Occipital lobe (tissue), 2 donors: ENCODE data around the gene KCNAB2. TPM values are rescaled to one million over a fixed set of nuclear protein-coding genes. Genes with fewer than 3 reads are reported as not detected.

Source experiments
- DNase-seq: peaks from one replicate; lab custom pipeline; 2025; lab: John Stamatoyannopoulos, UW
- total RNA-seq: library from RNA; depleted of rRNA; stranded (reverse); fragments of >200 nt; gene quantifications from one replicate; pipeline ENCODE4 v1.2.3, GENCODE V29; 2014

KCNAB2 gene
- total RNA-seq, 1 donor from 2014 or later = 5.1 TPM

DNA sequence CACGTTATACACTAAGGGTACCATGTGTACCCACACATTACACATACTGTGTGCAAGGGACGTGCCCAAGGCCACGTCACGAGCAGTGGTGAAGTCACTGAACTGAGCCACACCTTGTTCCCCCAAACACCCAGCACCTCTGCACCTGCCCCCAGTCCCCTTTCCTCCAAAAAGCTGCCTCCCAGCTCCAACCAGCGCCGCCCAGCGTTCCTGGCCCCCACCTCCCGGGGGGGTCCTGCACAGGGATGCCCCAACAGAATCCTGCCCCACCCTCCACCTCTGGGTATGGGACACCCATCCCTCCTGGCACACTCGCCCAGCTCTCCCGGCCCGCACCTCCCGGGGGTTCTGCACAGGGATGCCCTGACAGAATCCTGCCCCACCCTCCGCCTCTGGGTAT, 80.3 kb downstream of the KCNAB2 start:
- no peak for DNase-seq

DNA sequence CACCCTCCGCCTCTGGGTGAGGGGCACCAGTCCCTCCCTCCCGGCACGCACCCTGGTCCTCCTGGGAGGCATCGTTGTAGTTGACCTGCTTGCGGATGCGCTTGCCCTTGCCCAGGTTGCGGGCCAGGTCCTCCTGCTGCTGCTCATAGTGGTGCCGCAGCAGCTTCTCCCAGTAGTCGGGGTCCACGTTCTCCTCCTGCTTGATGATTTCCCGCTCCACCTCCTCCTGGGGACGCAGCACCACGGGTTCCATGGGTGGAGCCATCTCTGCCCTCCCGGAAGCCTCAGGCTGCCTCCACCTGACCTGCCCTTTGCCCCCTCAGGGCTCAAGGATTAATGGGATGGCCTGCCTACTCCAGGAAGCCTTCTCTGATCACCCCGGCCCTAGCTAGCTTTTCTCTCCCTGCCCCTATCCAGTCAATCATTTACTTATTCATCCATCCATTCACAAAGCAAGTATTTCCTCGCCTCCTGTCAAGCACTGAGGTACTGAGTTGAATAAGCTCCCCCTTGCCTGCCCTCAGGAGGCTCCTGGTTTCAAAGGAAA, 80.9 kb downstream of the KCNAB2 start:
- DNase-seq = no peak

DNA sequence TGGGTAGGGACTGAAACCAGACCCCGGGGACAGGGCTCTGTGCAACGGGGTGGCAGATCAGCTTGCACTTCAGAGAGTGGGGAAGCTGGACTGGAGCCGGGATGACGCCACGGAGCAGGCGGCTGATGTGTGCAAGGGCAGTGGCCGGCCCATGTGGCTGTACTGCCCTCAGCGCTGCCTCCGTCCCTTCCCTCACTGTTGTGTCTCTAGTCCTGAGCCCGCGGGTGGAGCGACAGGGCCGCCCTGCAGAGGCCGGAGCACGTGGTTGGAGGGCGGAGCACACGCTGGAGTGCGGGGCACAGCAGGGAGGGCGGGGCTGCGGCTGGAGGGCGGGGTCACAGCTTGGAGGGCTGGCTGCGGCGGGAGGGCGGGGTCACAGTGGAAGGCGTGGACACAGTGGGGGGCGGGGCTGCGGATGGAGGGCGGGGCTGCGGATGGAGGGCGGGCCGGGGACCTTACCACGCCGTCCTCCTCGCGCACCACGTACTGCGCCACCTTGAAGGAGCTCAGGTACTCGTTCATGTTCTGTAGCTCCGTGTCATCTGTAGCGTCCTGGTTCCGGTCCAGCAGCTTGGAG, 82.0 kb downstream of the KCNAB2 start:
- peak; percentile 40 for DNase-seq

DNA sequence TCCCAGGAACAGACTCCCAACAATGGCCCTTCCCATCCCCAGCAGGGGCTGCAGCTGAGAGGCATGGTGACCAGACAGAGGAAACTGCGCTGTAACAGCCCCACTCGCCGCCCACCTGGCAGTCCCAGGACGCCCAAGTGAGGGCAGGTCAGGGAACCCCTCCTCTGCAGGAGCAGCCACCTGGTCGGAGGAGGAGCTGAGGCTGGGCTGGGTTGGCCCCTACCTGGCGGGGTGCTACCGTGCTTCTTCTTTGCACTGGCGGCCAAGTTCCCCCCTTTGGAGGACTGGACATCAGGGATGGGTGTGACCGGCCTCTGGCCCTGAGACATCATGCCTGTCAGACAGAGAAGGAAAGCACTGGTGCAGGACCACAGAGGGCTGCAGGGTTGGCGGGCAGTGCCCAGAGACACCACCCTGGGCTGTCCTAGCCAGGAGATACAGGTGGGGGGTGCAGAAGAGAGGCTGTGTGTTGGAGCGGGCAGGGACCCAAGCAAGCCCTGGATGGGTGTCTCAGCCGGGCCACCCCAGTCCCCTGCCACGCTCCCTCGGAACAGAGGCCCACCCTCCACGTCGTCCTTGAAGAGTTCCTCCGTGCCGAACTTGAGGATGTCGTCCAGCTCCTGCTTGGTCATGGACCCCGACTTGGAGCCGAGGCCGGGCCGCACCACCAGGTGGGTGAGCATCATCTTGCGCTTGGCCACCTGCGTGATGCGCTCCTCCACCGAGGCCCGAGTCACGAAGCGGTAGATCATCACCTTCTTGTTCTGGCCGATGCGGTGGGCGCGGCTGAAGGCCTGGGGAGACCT, 82.8 kb downstream of the KCNAB2 start:
- no peak for DNase-seq

DNA sequence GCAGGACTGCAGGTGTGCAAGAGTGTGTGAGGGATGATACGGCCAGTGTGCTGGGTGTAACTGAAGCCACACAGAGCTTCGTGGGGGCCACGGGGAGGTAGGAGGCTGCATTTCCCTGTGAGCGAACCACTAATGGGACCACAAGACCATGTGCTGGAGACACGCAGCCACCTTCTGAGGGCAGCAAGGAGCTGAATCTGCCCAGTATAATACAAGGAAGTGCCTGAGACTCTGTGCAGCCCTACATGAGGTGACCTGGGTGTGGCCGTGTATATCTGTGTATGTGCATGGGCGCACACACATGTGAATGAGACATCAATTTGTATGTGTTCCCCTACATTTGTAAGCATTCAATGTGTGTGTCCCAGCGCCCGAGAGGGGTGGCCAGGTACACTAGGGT, 83.6 kb downstream of the KCNAB2 start:
- no peak for DNase-seq

DNA sequence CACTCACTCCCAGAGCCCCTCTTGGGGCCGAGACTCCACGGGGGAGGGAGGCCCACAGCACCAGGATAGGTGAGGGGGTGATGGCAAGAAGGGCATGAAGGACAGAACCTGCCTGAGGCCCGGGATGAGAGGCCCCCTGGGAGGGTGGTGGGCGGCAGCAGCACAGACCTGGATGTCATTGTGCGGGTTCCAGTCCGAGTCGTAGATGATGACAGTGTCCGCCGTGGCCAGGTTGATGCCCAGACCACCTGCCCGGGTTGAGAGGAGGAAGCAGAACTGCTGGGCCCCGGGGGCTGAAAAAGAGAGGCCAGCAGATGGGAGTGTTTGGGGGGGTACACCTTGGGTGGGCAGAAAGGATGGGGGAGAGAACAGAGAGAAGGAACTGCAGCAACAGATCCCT, 84.3 kb downstream of the KCNAB2 start:
- DNase-seq = no peak

DNA sequence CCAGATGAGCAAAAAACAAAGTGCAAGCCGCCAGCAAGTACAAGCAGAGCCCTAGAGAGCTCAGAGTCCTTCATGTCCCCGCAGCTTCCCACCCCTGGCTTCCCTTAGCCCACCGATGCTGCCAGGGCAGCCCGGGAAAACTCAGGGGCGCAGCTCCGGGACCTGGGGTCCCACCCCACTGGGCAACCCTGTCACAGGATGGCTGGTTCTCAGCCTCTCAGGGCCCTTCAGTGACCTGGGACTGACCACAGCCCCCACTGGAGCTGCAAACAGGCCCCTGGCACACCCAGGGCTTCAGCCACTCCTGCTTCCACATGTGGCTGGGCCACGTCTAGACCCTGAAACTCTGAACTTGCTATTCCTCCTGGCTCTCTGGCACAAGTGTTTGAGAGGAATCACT, 84.9 kb downstream of the KCNAB2 start:
- no peak for DNase-seq

DNA sequence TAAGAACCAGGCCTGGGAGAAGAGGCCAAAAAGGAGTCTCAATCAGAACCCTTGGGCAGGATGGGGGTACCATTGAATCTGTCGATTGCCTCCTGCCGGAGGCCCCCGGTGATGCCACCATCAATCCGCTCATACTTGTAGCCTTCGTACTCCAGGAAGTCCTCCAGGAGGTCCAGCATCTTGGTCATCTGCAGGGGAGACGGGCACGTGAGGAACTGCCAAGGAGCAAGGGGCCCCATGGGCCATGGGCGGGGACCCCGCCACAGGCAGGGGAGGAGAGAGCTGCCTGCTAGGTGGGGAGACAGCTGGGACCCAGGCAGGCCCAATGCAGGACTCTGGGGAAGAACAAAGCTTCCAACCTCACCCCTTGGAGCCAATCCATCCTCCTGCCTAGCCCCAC, 85.9 kb downstream of the KCNAB2 start:
- DNase-seq = no peak

DNA sequence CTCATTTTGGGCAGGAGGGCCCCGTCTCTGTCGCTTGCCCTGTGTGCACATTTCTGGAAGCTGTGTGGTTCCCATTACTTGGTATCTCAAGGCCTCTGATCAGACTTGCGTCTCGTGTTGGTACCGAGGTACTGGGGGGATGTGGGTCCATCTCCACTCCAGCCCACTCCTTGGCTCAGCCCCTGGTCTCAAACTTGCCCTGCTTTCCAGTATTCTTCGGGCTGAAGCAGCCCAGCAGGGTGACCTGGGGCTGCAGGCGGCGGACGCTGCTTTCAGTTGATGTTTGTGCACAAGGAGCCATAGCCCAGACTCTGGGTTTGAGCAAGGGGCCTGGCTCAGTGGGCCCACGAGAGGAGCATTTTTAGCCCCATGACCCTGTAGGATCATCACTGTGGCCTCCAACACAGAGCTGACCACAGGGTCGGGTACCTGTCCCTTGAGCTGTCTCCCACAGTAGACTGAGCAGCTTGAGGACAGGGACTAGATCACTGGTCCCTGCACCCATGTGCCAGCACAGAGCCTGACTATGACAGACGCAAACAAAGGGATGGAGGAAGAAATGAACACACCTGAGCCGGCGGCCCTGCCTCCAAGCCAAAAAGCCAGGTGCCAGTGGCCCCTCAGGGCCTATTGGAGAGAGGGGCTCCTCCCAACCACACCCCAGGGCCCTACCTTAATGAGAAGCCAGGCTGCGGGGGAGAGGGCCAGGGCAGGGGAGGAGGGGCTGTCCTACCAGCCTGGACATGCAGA, 87.6 kb downstream of the KCNAB2 start:
- no peak for DNase-seq

DNA sequence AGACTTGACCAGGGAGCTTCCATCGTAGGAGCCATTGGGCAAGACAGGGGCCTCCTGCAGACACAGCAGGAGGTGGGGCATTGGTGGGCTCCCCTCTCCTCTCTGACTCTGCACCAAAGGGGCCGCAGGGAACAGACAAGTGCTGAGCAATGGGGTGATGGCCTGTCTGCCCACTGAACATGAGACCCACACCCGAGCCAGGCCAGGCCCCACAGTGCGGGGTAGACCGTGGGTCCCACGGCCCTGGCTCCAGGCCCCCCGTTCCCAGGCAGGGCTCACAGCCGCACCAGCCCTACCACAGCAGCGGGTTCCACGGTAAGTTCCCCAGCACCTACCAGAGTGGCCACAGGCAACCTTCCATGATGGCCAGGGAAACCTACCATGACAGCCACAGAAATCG, 88.5 kb downstream of the KCNAB2 start:
- DNase-seq = no peak

DNA sequence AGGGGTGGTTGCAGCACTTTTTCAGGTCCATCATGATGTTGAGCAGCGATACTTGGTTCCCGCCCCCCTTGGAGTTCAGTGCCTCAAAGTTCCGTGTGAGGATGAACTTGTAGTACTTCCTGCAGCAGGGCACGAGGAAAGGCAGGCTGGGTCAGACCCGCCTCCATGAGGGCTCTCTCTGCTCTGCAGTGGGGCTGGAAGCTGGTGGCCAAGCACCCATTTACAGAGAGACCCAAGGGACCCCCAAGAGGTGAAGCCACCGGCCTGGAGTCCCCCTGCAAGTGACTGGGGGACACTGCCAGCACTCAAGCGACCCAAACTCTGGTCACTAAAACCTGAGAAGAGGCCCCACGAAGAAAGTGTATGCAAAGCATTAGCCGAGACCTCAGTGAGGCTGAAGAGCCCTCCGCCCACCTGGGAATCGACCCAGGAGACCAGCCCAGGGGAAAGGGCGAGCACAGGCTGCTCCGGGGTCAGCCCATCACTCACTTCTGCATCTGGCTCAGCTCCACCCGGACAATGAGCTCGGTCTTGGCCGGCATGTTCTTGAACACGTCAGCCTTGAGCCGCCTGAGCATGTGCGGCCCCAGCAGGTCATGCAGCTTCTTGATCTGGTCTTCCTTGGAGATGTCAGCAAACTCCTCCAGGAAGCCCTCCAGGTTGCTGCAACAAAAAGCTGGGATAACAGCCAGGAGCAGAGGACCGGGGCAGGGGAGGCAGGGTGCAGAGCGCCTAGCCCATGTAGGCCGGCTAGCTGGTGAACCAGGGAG, 89.2 kb downstream of the KCNAB2 start:
- DNase-seq = no peak

DNA sequence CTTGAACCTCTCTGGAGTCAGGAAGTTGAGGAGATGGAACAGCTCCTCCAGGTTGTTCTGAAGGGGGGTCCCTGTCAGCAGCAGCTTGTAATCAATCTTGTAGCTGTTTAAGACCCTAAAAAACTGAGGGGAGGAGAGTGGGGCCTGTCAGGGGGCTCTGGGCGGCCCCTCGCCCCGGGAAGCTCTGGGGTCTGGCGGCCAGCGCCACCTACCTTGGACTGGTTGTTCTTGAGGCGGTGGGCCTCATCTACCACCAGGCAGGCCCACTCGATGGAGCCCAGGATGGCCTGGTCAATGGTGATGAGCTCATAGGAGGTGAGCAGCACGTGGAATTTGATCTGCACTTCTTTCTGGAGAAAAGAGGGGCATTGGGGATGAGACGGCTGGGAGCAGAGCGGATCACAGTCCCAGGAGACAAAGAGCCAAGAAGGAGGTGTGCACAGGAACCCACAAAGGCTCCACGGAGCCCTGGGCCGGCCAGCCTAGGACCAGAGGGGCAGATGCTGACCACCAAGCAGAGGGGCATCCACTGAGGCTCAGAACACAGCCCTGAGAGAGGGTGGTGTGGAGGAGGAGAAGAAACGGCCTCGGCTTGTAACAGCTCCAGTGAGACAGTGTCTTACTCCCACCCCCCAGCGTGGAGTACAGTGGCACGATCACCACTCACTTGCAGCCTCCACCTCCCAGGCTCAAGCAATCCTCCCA, 91.0 kb downstream of the KCNAB2 start:
- no peak for DNase-seq

DNA sequence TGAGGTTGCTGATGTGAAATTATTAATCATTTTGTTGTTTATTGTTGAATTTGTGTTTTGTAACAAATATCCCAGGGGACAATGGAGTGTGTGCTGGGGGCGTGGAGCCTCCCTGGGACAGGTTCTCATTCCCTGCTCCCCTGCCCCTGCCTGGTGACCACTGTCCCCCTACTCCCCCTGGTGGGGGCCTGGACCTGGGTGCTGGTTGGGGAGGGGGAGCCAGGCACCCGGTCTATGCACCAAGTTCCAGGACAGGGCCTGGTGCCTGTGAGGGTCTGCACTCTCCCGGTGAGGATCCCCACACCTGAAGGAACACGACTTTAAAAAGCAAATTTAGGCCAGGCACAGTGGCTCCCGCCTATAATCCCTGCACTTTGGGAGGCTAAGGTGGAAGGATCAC, 92.1 kb downstream of the KCNAB2 start:
- no peak for DNase-seq

DNA sequence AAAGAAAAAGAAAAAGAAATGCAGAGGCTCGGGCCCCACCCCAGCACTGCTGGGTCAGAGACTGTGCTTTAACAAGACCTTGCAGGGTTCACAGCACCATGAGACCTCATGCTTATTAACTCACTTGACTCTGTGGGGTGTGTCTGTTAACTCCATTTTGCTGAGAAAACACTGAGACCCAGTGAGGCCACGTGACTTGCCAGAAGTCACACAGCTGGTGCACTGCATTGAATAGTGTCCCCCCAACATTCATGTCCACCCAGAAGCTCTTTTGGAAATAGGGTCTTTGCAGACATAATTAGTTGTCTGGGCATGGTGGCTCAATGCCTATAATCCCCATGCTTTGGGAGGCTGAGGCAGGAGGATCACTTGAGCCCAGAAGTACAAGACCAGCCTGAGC, 94.7 kb downstream of the KCNAB2 start:
- DNase-seq = no peak

DNA sequence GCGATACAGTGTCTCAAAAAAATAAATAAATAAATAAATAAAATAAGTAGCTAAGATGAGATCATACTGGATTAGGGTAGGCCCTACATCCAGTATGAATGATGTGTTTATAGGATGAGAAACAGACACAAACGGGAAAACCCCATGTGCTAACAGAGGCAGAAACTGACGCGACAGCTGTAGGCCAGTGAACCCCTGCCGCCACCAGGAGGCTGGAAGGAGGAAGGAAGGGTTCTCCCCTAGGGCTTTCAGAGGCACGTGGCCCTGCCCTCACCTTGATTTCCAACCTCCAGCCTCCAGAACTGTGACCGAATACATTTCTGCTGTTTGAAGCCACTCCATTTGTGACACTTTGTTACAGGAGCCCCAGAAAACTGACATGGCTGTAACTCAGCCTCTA, 95.9 kb downstream of the KCNAB2 start:
- DNase-seq = no peak

DNA sequence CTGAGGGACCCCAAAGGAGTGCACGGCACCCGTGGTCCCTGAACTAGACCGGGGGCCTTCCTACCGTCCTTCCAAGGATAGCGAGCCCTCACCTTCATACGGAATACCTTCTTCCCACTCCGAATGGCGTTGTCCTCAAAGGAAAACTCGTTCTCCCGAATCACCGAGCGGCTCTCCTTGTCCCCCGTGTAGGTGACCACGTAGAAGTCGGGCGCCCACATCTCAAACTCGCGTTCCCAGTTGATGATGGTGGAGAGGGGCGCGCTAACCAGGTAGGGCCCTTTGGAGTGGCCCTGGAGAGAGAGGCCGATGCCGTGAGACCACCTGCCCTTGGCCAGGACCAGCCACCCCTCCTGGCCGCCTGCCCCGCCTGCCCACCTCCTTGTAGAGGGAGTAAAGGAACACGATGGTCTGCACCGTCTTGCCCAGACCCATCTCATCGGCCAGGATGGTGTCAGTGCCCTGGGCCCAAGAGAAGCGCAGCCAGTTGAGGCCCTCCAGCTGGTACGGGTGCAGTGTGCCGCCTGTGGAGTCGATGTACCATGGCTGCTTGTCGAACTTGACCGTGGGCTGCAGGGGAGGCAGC, 96.4 kb downstream of the KCNAB2 start:
- DNase-seq = no peak

DNA sequence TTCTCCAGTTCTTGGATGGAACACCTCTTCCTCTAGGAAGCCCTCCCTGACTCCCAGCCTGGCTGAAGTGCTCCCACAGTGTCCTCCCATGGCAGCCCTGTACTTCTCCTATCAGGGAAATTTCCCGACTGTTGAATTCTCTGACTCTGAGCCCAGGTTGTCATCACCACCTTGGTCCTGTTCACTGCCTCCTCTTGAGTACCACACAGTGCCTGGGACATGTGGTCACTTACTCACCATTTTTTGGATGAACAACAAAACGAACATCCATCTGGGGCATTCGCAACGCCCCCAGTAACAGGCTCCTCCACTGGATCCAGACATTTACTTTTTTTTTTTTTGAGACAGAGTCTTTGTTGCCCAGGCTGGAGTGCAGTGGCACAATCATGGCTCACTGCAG, 97.0 kb downstream of the KCNAB2 start:
- peak; percentile 53 for DNase-seq

DNA sequence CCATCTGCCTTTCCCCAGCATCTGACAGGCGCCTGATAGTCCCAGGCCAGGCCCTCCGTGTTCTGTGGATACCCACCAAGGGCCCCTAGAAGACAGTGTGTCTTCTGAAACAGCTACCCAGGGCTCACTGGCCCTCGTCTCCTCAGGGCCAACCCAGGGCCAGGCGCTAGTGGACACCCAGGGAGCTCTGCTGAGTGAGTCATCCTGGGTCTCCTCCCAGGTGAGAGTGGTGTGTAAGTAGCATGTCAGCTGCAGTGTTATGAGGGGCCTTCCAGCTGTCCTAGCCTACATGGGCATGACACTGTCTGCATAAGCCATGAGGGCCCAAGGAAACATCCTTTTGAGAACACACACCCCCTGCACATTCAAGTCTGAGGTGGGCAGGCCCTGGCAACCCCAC, 97.7 kb downstream of the KCNAB2 start:
- DNase-seq = no peak

DNA sequence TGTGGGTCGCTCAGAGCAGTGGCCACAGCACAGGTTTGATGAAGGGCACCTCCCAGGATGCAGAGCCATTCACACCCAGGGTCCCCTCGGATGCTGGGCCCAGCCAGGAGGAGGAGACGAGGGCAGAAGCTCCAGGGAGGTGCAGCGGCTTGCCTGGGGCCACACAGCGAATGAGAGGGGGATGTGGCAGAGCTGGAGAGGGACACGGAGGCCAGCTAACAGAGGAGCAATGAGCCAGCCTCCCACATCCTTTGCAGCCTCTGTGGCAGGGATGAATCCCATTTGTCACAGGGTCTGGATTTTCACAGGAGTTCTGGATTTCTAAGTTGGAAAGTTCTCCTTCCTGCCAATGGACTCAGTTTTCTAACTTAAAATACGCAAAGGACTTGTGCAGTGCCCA, 98.5 kb downstream of the KCNAB2 start:
- no peak for DNase-seq

DNA sequence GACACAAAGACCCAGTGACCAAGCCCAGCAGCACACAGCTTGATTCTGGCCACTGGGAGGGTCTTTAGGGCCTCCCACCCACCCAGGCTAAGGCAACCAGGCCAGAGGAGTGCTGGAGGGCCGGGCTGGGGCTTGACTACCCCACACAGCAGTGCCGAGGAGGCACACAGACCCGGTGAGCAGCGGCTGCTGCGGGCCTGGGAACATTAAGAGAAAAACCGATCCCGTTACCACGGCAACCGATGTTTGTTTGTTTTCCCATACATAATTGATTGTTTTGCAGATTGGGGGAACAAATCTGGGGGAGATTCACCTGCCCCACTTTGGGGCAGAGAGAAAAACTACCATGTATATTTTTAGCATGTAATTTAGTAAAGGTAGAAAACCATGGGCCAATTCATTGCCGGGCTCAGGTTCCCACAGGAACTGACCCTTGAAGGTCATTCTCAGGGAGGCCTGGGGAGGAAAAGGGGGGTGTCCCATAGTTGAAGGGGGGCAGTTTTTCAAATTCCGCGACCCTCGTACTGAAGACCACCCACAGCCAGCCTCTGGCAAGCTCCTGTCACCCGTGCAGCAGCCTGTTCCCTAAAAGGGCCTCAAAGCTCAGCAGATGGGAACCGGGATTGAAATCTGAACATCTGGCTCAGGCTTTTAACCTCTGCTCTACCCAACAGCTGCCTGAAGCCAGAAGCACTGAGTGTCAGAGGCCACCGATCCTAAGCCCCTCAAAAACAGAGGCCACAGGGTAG, 99.1 kb downstream of the KCNAB2 start:
- DNase-seq = no peak
